K562 (cell line): ENCODE measurements around the gene POLR3A. TPM values are rescaled to one million over a fixed set of nuclear protein-coding genes. Genes with fewer than 3 reads are reported as not detected.

ENCODE experiments used
- ATF1 ChIP-seq, 2 experiments: fragments of 450-650 bp in 1 of 2; IDR thresholded peaks; 2 replicates each; pipeline ENCODE4 v1.6.1; 2016; ENCODE audit warnings: missing compliant biosample characterization in 1 of 2, missing genetic modification characterization in 1 of 2
- BRD9 ChIP-seq: fragments of 450-650 bp; IDR thresholded peaks from 2 replicates; pipeline ENCODE4 v1.6.1; 2018; ENCODE audit warnings: low read depth; ENCODE audit not compliant: partially characterized antibody
- ELF4 ChIP-seq: fragments of 450-650 bp; formaldehyde crosslinking; IDR thresholded peaks from 2 replicates; pipeline ENCODE4 v1.4.0; 2022; ENCODE audit warnings: missing genetic modification characterization
- FOXJ2 ChIP-seq: fragments of 200-800 bp; sonication (Bioruptor generic); IDR thresholded peaks from 2 replicates; pipeline ENCODE4 v1.6.1; 2016; ENCODE audit warnings: missing genetic modification characterization, missing compliant biosample characterization
- GABPA ChIP-seq: fragments of 200-800 bp; sonication (Bioruptor generic); conservative IDR thresholded peaks from 2 replicates; pipeline ENCODE4 v1.6.1; 2016; ENCODE audit warnings: low read depth, missing genetic modification characterization, missing compliant biosample characterization
- GTF2A2 ChIP-seq: IDR thresholded peaks from 2 replicates; pipeline ENCODE4 v1.6.1; 2016; ENCODE audit warnings: mild to moderate bottlenecking, missing genetic modification characterization, missing compliant biosample characterization
- ILF3 ChIP-seq: fragments of 450-650 bp; IDR thresholded peaks from 2 replicates; pipeline ENCODE4 v1.6.1; 2018; ENCODE audit warnings: antibody characterized with exemption, mild to moderate bottlenecking, moderate library complexity, borderline replicate concordance
- MTA1 ChIP-seq: fragments of 450-650 bp; IDR thresholded peaks from 2 replicates; pipeline ENCODE4 v1.6.1; 2017; ENCODE audit warnings: borderline replicate concordance
- NCOA4 ChIP-seq: fragments of 450-650 bp; IDR thresholded peaks from 2 replicates; pipeline ENCODE4 v1.6.1; 2018; ENCODE audit warnings: mild to moderate bottlenecking; ENCODE audit not compliant: partially characterized antibody
- NFATC3 ChIP-seq: fragments of 450-650 bp; IDR thresholded peaks from 2 replicates; pipeline ENCODE4 v1.6.1; 2017; ENCODE audit warnings: mild to moderate bottlenecking
- NR2C2 ChIP-seq, 2 experiments: fragments of 200-800 bp in 1 of 2; sonication (Bioruptor generic) in 1 of 2; sonication (generic) in 1 of 2; formaldehyde crosslinking in 1 of 2; IDR thresholded peaks; 2 replicates each; pipeline versions ENCODE4 v1.6.1 to v1.8.0; 2016 to 2022; ENCODE audit warnings: mild to moderate bottlenecking in 1 of 2, missing compliant biosample characterization in 1 of 2, missing genetic modification characterization in 1 of 2, missing genetic modification reagents in 1 of 2
- SMAD3 ChIP-seq: fragments of 450-650 bp; formaldehyde crosslinking; conservative IDR thresholded peaks from 2 replicates; pipeline ENCODE4 v1.4.0; 2020; ENCODE audit warnings: mild to moderate bottlenecking
- ZC3H8 ChIP-seq: fragments of 450-650 bp; IDR thresholded peaks from 2 replicates; pipeline ENCODE4 v1.6.1; 2017
- ZNF253 ChIP-seq: fragments of 250-450 bp; sonication (Bioruptor Pico); conservative IDR thresholded peaks from 2 replicates; pipeline ENCODE4 v1.6.1; 2021; ENCODE audit warnings: mild to moderate bottlenecking
- ZNF445 ChIP-seq: fragments of 250-450 bp; sonication (Bioruptor Pico); IDR thresholded peaks from 2 replicates; pipeline ENCODE4 v1.4.0; 2020; ENCODE audit warnings: low read depth, mild to moderate bottlenecking, moderate library complexity
- polyA plus RNA-seq, 8 experiments: library from polyadenylated mRNA; depleted of rRNA in 4 of 8; stranded (reverse) in 5 of 8; unstranded in 3 of 8; fragments of >200 nt; fragmentation: Nextera tagmentation in 2 of 8; fragmentation: Illumina TruSeq in 1 of 8; extraction: Ambion mirVana in 2 of 8; extraction: Trizol in 1 of 8; gene quantifications; 2 replicates each; pipeline versions ENCODE4 v1.2.1 to v1.2.3, GENCODE V29; 2011 to 2014; ENCODE audit warnings: inconsistent platforms in 1 of 8, missing spikeins in 1 of 8
- total RNA-seq, 7 experiments: library from RNA; depleted of rRNA in 6 of 7; stranded (reverse); fragments of >200 nt in 6 of 7; fragmentation: Illumina TruSeq in 2 of 7; extraction: Trizol in 2 of 7; gene quantifications; 2 replicates each; pipeline versions ENCODE4 v1.2.1 to v1.2.3, GENCODE V29; 2011 to 2021; ENCODE audit warnings: low replicate concordance in 1 of 7
- TF ChIP-seq, protein P1 (sequence below): fragments of 250-450 bp; sonication (Bioruptor Pico); IDR thresholded peaks from 2 replicates; pipeline ENCODE4 v1.4.0; 2020
- TF ChIP-seq, protein P2 (sequence below): fragments of 450-650 bp; formaldehyde crosslinking; IDR thresholded peaks from 2 replicates; pipeline ENCODE4 v1.4.0; 2022; ENCODE audit warnings: missing genetic modification characterization
- TF ChIP-seq, protein P3 (sequence below): sonication (generic); formaldehyde crosslinking; IDR thresholded peaks from 2 replicates; pipeline ENCODE4 v1.4.0; 2020; ENCODE audit warnings: mild to moderate bottlenecking, missing genetic modification reagents
- TF ChIP-seq, protein P4 (sequence below): fragments of 450-650 bp; IDR thresholded peaks from 2 replicates; pipeline ENCODE4 v1.7.0; 2016; ENCODE audit warnings: borderline replicate concordance

The POLR3A gene
- total and polyA plus RNA-seq, 9 of the 15 experiments (the other 6 are each of a cell fraction or from before 2014, with no cell fraction given), result 14.9 to 37.0 (median 26.7) TPM

DNA sequence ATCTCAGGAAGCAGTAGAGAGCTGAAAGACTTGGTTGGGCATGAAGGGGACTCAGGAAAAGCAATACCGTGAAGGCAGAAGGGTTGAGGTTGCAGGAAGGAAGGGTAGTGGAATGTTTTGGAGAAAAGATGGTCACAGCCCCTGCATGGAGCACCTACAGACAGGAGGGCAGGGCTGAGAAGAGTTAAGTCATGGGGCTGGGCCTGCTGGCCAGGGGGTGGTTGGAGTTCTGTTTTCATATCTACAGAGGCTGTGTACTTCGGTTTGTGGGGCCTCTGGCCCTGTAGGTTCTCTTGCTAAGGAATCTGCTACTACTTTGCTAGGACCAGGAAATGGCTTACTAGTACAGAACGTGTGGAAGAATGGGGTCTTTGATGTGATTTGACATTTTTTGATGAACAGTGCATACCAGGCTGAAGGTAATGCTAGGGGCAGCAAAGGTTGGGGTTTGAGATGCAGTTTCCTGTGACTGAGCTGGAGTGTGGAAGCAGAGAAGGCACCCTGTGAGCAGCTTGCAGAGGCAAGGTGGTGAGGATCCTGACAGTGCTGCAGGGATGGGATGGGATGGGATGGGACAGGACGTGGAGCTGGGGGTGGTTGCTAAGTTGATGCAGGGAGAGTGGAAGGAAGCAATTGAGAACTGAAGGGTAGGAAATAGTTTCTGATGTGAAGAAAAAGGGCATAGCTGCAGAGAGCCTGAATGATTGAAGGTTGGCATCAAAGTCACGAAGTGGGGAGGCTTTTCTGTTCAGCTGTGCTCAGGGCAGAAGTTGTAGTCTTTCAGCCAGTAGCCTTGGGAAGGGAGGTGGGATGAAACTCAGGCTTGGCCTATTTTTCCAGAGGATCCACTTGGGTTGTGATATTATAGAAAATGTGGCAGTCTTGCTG lies 12.1 kb upstream of the POLR3A start (continued):
- peak; percentile 83 for TF ChIP-seq ILF3
- TF ChIP-seq BRD9, result no peak
- no peak for TF ChIP-seq NR2C2 (CRISPR knock-in tag; IDR thresholded peaks at IDR 0.05)
- TF ChIP-seq NR2C2 (tag; IDR thresholded peaks at IDR 0.05), result no peak
- no peak; the same call in 1 of the 2 replicates for TF ChIP-seq SMAD3 (CRISPR knock-in tag)
- no peak for TF ChIP-seq NFATC3
- TF ChIP-seq, protein P1, sequence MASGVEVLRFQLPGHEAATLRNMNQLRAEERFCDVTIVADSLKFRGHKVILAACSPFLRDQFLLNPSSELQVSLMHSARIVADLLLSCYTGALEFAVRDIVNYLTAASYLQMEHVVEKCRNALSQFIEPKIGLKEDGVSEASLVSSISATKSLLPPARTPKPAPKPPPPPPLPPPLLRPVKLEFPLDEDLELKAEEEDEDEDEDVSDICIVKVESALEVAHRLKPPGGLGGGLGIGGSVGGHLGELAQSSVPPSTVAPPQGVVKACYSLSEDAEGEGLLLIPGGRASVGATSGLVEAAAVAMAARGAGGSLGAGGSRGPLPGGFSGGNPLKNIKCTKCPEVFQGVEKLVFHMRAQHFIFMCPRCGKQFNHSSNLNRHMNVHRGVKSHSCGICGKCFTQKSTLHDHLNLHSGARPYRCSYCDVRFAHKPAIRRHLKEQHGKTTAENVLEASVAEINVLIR, result no peak
- no peak for TF ChIP-seq FOXJ2 (tag)
- peak; percentile 58 for TF ChIP-seq ZNF253 (CRISPR knock-in tag)
- TF ChIP-seq ATF1 (CRISPR knock-in tag; IDR thresholded peaks at IDR 0.05), result no peak
- TF ChIP-seq ATF1 (tag; IDR thresholded peaks at IDR 0.05), result no peak
- no peak for TF ChIP-seq NCOA4
- TF ChIP-seq, protein P2, sequence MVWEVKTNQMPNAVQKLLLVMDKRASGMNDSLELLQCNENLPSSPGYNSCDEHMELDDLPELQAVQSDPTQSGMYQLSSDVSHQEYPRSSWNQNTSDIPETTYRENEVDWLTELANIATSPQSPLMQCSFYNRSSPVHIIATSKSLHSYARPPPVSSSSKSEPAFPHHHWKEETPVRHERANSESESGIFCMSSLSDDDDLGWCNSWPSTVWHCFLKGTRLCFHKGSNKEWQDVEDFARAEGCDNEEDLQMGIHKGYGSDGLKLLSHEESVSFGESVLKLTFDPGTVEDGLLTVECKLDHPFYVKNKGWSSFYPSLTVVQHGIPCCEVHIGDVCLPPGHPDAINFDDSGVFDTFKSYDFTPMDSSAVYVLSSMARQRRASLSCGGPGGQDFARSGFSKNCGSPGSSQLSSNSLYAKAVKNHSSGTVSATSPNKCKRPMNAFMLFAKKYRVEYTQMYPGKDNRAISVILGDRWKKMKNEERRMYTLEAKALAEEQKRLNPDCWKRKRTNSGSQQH (CRISPR knock-in tag), result peak; percentile 92; the same call in 1 of the 2 replicates
- TF ChIP-seq GABPA (tag), result no peak
- TF ChIP-seq ZNF445 (CRISPR knock-in tag), result no peak
- peak; percentile 85 for TF ChIP-seq ELF4 (CRISPR knock-in tag)
- TF ChIP-seq ZC3H8, result no peak
- TF ChIP-seq, protein P3, sequence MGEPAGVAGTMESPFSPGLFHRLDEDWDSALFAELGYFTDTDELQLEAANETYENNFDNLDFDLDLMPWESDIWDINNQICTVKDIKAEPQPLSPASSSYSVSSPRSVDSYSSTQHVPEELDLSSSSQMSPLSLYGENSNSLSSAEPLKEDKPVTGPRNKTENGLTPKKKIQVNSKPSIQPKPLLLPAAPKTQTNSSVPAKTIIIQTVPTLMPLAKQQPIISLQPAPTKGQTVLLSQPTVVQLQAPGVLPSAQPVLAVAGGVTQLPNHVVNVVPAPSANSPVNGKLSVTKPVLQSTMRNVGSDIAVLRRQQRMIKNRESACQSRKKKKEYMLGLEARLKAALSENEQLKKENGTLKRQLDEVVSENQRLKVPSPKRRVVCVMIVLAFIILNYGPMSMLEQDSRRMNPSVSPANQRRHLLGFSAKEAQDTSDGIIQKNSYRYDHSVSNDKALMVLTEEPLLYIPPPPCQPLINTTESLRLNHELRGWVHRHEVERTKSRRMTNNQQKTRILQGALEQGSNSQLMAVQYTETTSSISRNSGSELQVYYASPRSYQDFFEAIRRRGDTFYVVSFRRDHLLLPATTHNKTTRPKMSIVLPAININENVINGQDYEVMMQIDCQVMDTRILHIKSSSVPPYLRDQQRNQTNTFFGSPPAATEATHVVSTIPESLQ (CRISPR knock-in tag), result no peak
- no peak for TF ChIP-seq GTF2A2 (tag)
- TF ChIP-seq, protein P4, sequence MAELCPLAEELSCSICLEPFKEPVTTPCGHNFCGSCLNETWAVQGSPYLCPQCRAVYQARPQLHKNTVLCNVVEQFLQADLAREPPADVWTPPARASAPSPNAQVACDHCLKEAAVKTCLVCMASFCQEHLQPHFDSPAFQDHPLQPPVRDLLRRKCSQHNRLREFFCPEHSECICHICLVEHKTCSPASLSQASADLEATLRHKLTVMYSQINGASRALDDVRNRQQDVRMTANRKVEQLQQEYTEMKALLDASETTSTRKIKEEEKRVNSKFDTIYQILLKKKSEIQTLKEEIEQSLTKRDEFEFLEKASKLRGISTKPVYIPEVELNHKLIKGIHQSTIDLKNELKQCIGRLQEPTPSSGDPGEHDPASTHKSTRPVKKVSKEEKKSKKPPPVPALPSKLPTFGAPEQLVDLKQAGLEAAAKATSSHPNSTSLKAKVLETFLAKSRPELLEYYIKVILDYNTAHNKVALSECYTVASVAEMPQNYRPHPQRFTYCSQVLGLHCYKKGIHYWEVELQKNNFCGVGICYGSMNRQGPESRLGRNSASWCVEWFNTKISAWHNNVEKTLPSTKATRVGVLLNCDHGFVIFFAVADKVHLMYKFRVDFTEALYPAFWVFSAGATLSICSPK, result no peak
- TF ChIP-seq MTA1, result no peak
